SK-N-SH treated with all-trans-retinoic acid at 6 μM for 48 hours (cell line): ENCODE measurements around the gene SOX12.
A peak's percentile ranks its signal among the peaks of the same experiment; 100 is the strongest.

Experiments
- ATAC-seq: fragments of 200-7000 bp; cut with Tn5 transposase; 3 replicates; pipeline ENCODE4 v1.9.1; 2020; ENCODE audit warnings: mild to moderate bottlenecking, moderate library complexity
- ARNTL ChIP-seq: fragments of 450-650 bp; formaldehyde crosslinking; IDR thresholded peaks from 2 replicates; pipeline ENCODE4 v1.5.0; 2020; ENCODE audit warnings: low read depth, mild to moderate bottlenecking, moderate library complexity, borderline replicate concordance
- CSDC2 ChIP-seq: fragments of 250-450 bp; sonication (Bioruptor Pico); IDR thresholded peaks from 2 replicates; pipeline ENCODE4 v1.5.0; 2020; ENCODE audit warnings: mild to moderate bottlenecking, moderate library complexity
- GLIS3 ChIP-seq: fragments of 250-450 bp; sonication (Bioruptor Pico); IDR thresholded peaks from 2 replicates; pipeline ENCODE4 v1.5.0; 2020; ENCODE audit warnings: mild to moderate bottlenecking, moderate library complexity
- ISL1 ChIP-seq: fragments of 250-450 bp; sonication (Bioruptor Pico); IDR thresholded peaks from 2 replicates; pipeline ENCODE4 v2.1.2; 2022; ENCODE audit warnings: mild to moderate bottlenecking, moderate library complexity
- PPARA ChIP-seq: fragments of 250-450 bp; sonication (Bioruptor Pico); IDR thresholded peaks from 2 replicates; pipeline ENCODE4 v1.5.0; 2020; ENCODE audit warnings: mild to moderate bottlenecking, borderline replicate concordance
- RARB ChIP-seq: fragments of 250-450 bp; sonication (Bioruptor Pico); IDR thresholded peaks from 2 replicates; pipeline ENCODE4 v1.8.0; 2021; ENCODE audit warnings: mild to moderate bottlenecking, moderate library complexity
- SNAI2 ChIP-seq: fragments of 250-450 bp; sonication (Bioruptor Pico); IDR thresholded peaks from 2 replicates; pipeline ENCODE4 v1.5.0; 2020; ENCODE audit warnings: mild to moderate bottlenecking, moderate library complexity
- TOX ChIP-seq: fragments of 250-450 bp; sonication (Bioruptor Pico); IDR thresholded peaks from 2 replicates; pipeline ENCODE4 v1.8.0; 2021; ENCODE audit warnings: mild to moderate bottlenecking, moderate library complexity, borderline replicate concordance
- ZC3H10 ChIP-seq: fragments of 250-450 bp; sonication (Bioruptor Pico); IDR thresholded peaks from 2 replicates; pipeline ENCODE4 v1.5.1; 2021; ENCODE audit warnings: mild to moderate bottlenecking, moderate library complexity
- ZFP3 ChIP-seq: fragments of 250-450 bp; sonication (Bioruptor Pico); IDR thresholded peaks from 2 replicates; pipeline ENCODE4 v1.5.0; 2020; ENCODE audit warnings: mild to moderate bottlenecking, moderate library complexity
- ZFP30 ChIP-seq: fragments of 450-650 bp; formaldehyde crosslinking; IDR thresholded peaks from 2 replicates; pipeline ENCODE4 v1.5.0; 2022; ENCODE audit warnings: mild to moderate bottlenecking, moderate library complexity
- ZNF565 ChIP-seq: fragments of 450-650 bp; formaldehyde crosslinking; conservative IDR thresholded peaks from 2 replicates; pipeline ENCODE4 v1.5.0; 2020; ENCODE audit warnings: low read depth, mild to moderate bottlenecking, moderate library complexity
- ZNF70 ChIP-seq: fragments of 450-650 bp; formaldehyde crosslinking; IDR thresholded peaks from 2 replicates; pipeline ENCODE4 v1.5.0; 2020; ENCODE audit warnings: mild to moderate bottlenecking, moderate library complexity
- ZNF8 ChIP-seq: fragments of 450-650 bp; formaldehyde crosslinking; IDR thresholded peaks from 2 replicates; pipeline ENCODE4 v1.5.0; 2020; ENCODE audit warnings: mild to moderate bottlenecking, moderate library complexity
- TF ChIP-seq, protein P1 (sequence below): fragments of 250-450 bp; sonication (Bioruptor Pico); IDR thresholded peaks from 2 replicates; pipeline ENCODE4 v1.8.0; 2020; ENCODE audit warnings: mild to moderate bottlenecking, moderate library complexity, borderline replicate concordance
- TF ChIP-seq, protein P2 (sequence below): fragments of 250-450 bp; sonication (Bioruptor Pico); IDR thresholded peaks from 2 replicates; pipeline ENCODE4 v1.5.0; 2020; ENCODE audit warnings: mild to moderate bottlenecking, moderate library complexity
- TF ChIP-seq, protein P3 (sequence below): fragments of 250-450 bp; sonication (Bioruptor Pico); IDR thresholded peaks from 2 replicates; pipeline ENCODE4 v1.5.1; 2020; ENCODE audit warnings: low read depth, mild to moderate bottlenecking, moderate library complexity

SOX12 gene

DNA sequence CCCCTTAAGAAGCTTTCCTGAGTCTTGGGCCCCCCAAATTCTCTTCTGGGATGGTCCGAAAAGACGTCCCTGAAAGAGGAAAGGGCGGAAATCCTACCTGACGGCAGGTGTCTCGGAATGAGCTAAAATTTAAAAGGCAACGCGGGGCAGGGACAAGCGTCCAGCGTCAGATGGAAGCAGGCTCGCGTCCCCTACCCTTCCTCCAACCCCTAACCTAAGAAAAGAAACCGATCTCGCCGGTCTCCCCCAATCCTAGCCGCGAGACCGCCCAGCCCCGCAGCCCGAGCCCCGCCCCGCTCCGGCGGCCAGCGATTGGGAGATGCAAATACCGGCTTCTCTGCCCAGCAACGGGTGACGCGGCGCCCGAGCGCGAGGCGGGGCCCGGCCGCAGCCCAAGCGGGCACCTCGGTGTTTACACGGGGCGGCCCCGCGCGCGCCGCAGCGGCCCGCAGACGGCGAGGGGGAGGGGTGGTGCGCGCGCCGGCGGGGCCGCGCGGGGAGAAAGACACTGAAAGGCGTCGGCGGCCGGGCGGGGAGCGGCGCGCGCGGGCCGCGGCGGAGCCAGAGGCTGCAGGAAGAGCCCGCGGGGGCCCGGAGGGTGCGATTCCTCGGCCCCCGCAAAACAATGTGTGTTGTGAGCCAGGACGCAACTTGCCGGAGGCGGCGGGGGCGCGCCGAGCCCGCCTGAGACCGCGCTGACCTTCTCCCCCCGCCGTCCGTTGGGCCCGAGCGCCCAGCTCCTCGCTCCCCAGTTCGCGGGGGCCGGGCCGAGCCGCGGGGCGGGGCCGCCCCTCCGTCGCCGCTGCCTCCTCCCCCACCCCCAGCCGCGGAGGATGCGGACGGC lies at the start of gene SOX12:
SOX12 (plus strand) TSS at position 508 of the 844 bp plus-strand sequence. CDS start 373 bp downstream, outside the sequence.
- no peak for TF ChIP-seq ZNF565 (CRISPR knock-in tag)
- no peak for TF ChIP-seq ZC3H10 (CRISPR knock-in tag)
- no peak for TF ChIP-seq ZNF8 (CRISPR knock-in tag)
- TF ChIP-seq, protein P1, sequence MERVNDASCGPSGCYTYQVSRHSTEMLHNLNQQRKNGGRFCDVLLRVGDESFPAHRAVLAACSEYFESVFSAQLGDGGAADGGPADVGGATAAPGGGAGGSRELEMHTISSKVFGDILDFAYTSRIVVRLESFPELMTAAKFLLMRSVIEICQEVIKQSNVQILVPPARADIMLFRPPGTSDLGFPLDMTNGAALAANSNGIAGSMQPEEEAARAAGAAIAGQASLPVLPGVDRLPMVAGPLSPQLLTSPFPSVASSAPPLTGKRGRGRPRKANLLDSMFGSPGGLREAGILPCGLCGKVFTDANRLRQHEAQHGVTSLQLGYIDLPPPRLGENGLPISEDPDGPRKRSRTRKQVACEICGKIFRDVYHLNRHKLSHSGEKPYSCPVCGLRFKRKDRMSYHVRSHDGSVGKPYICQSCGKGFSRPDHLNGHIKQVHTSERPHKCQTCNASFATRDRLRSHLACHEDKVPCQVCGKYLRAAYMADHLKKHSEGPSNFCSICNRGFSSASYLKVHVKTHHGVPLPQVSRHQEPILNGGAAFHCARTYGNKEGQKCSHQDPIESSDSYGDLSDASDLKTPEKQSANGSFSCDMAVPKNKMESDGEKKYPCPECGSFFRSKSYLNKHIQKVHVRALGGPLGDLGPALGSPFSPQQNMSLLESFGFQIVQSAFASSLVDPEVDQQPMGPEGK (CRISPR knock-in tag), result no peak
- TF ChIP-seq SNAI2 (CRISPR knock-in tag), result 0 out of 2 replicates have a peak, but pooled peaks have one; percentile 73
- TF ChIP-seq ARNTL (CRISPR knock-in tag), result no peak
- TF ChIP-seq, protein P2, sequence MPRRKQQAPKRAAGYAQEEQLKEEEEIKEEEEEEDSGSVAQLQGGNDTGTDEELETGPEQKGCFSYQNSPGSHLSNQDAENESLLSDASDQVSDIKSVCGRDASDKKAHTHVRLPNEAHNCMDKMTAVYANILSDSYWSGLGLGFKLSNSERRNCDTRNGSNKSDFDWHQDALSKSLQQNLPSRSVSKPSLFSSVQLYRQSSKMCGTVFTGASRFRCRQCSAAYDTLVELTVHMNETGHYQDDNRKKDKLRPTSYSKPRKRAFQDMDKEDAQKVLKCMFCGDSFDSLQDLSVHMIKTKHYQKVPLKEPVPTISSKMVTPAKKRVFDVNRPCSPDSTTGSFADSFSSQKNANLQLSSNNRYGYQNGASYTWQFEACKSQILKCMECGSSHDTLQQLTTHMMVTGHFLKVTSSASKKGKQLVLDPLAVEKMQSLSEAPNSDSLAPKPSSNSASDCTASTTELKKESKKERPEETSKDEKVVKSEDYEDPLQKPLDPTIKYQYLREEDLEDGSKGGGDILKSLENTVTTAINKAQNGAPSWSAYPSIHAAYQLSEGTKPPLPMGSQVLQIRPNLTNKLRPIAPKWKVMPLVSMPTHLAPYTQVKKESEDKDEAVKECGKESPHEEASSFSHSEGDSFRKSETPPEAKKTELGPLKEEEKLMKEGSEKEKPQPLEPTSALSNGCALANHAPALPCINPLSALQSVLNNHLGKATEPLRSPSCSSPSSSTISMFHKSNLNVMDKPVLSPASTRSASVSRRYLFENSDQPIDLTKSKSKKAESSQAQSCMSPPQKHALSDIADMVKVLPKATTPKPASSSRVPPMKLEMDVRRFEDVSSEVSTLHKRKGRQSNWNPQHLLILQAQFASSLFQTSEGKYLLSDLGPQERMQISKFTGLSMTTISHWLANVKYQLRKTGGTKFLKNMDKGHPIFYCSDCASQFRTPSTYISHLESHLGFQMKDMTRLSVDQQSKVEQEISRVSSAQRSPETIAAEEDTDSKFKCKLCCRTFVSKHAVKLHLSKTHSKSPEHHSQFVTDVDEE (CRISPR knock-in tag), result peak; percentile 56; the same call in 1 of the 2 replicates
- TF ChIP-seq ISL1 (CRISPR knock-in tag), result no peak
- TF ChIP-seq ZNF70, result no peak
- TF ChIP-seq CSDC2 (CRISPR knock-in tag), result peak; percentile 67; the same call in 1 of the 2 replicates
- TF ChIP-seq TOX (CRISPR knock-in tag), result no peak
- TF ChIP-seq PPARA (CRISPR knock-in tag), result no peak
- no peak for TF ChIP-seq RARB (CRISPR knock-in tag)
- TF ChIP-seq GLIS3 (CRISPR knock-in tag), result no peak
- TF ChIP-seq, protein P3, sequence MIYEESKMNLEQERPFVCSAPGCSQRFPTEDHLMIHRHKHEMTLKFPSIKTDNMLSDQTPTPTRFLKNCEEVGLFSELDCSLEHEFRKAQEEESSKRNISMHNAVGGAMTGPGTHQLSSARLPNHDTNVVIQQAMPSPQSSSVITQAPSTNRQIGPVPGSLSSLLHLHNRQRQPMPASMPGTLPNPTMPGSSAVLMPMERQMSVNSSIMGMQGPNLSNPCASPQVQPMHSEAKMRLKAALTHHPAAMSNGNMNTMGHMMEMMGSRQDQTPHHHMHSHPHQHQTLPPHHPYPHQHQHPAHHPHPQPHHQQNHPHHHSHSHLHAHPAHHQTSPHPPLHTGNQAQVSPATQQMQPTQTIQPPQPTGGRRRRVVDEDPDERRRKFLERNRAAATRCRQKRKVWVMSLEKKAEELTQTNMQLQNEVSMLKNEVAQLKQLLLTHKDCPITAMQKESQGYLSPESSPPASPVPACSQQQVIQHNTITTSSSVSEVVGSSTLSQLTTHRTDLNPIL (CRISPR knock-in tag), result no peak
- TF ChIP-seq ZFP3 (CRISPR knock-in tag), result no peak
- TF ChIP-seq ZFP30 (CRISPR knock-in tag), result peak; percentile 11; the same call in 1 of the 2 replicates

DNA sequence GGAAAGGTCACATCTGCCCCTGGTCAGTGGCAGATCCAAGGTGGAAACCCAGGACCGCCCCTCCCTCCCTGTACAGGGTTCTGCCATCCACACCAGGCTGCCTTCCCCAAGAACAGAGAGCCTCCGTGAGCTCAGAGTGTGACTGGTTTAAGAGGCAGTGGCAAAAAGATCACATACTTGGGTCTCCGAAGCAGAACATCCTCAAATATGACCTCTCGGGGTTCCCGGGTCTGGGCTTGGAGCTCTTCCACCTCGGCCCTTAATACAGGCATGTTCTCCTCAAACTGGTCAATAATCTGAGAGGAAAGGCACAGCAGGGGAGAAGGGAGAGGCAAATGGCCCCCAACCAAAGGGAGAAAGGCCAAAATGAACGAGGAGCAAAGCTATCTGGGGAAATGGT lies 49.6 kb upstream of the SOX12 start:
- TF ChIP-seq, protein P1 (CRISPR knock-in tag), result no peak
- TF ChIP-seq SNAI2 (CRISPR knock-in tag) (no peak), PPARA (CRISPR knock-in tag) (no peak)
- TF ChIP-seq, all 23 proteins: peak for 0
- no peak for ATAC-seq

More for the DNA sequence above, at the start of gene SOX12:
- ATAC-seq, result peak; percentile 72

DNA sequence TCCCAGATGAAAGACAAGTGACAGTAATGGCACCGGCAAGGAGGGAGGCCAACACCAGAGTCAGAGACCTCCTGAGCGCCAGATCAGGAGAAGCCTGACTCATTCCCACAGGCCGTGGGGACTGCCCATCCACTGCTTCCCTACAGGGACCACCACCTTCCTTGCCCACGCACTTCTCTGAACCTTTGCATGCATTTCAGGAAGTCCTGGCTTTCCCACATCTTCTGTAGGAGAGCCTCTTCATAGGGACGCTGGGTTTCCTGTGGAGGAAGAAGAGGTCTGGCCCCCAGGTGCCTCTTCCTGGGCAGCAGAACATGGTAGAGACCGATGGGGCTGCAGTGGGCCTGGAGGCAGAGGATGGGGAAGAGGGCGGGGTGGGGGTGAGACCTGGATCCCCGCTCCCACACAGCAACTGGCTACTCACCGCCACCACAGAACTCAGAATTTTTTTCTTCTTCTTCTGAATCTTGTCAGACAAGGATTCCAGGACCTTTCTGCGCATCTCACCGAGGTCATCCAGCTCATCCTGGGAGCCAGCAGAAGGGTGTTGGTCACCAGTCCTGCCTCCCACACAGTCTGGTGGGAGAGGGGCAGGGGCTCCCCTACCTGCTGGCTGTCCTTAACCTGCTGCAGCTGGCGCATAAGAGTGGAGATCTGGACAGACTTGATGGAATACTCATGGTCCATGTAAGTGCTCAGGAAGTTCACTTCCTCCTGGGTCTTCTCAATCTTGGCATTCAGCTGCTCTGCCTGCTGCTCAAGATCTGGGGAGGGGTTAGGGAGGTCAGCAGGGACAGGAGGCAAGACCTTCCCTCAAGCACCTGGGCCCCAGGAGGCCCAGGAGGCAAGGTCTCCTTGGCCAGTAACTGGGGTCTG lies 48.5 kb upstream of the SOX12 start:
- no peak for ATAC-seq
- TF ChIP-seq CSDC2 (CRISPR knock-in tag) (no peak), ZNF8 (CRISPR knock-in tag) (no peak), GLIS3 (CRISPR knock-in tag) (no peak), ZFP30 (CRISPR knock-in tag) (no peak), SNAI2 (CRISPR knock-in tag) (no peak), ZFP3 (CRISPR knock-in tag) (no peak), TOX (CRISPR knock-in tag) (no peak)
